ENCODE results near the gene MS4A10. TPM values are rescaled to one million over a fixed set of nuclear protein-coding genes. Genes with fewer than 3 reads are reported as not detected.

MS4A10 gene
- total and polyA plus RNA-seq, 2 of the 8 experiments (the other 6 are each of a cell fraction or from before 2014, with no cell fraction given): not detected

GRCh38 chr11:60844045-60844869, 59.1 kb downstream of the MS4A10 start (continued):
- TF ChIP-seq HDAC6 (IDR thresholded peaks at IDR 0.05; ENCODE audit: low read depth, low read length): no peak
- no peak for TF ChIP-seq MAFK (IDR thresholded peaks at IDR 0.05; ENCODE audit: low read depth, low read length)
- TF ChIP-seq SAP30 (IDR thresholded peaks at IDR 0.05; ENCODE audit: insufficient read depth, insufficient replicate concordance, low read length): no peak

Measured in H1 (cell line).